Measurements from ENCODE around the gene FGR. TPM values are rescaled to one million over a fixed set of nuclear protein-coding genes. Genes with fewer than 3 reads are reported as not detected.

Gene FGR
- total RNA-seq, 1 donor from 2014 or later, result not detected

- Mint-ChIP-seq H3K4me1 (ENCODE audit: low read depth) (peaks cover 40% of the 10 kb centered on the region), H3K9me3 (ENCODE audit: low read depth) (no peaks in the 10 kb centered on the region), H3K36me3 (ENCODE audit: low read depth) (no peaks in the 10 kb centered on the region), H3K27ac (ENCODE audit: unreplicated experiment) (peak overlapping the region; percentile 80), H3K4me3 (ENCODE audit: unreplicated experiment) (no peak overlapping the region), H3K27me3 (ENCODE audit: low read depth) (no peaks in the 10 kb centered on the region)
- no peak for DNase-seq (ENCODE audit: low spot score)
- TF ChIP-seq, protein P1, sequence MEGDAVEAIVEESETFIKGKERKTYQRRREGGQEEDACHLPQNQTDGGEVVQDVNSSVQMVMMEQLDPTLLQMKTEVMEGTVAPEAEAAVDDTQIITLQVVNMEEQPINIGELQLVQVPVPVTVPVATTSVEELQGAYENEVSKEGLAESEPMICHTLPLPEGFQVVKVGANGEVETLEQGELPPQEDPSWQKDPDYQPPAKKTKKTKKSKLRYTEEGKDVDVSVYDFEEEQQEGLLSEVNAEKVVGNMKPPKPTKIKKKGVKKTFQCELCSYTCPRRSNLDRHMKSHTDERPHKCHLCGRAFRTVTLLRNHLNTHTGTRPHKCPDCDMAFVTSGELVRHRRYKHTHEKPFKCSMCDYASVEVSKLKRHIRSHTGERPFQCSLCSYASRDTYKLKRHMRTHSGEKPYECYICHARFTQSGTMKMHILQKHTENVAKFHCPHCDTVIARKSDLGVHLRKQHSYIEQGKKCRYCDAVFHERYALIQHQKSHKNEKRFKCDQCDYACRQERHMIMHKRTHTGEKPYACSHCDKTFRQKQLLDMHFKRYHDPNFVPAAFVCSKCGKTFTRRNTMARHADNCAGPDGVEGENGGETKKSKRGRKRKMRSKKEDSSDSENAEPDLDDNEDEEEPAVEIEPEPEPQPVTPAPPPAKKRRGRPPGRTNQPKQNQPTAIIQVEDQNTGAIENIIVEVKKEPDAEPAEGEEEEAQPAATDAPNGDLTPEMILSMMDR (IDR thresholded peaks at IDR 0.05), result peak; percentile 14
Observed at GRCh38 chr1:27589841-27590426, 45.1 kb downstream of the FGR start.

DNA sequence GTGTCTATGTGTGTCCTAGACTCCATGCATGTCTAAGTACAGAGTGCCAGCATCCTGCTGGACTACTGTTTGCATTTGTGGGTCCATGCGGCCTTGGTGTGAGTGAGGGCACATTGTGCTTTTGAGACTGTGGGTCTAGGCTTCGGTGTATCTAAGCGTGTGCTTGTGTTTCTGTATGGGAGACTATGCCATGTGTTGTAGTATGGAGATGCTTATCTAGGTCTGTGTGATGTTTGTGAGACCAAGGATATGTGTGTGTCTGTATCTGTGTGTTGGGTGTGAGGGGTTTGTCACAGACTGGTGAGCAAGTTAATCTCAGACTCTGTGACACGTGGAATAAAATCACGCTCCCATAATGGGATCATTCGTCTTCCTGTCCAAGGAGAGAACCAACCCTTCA is 45.5 kb downstream of the FGR start:
- no peak overlapping the region for H3K27ac Mint-ChIP-seq (ENCODE audit: unreplicated experiment)
- no peaks in the 10 kb centered on the region for H3K9me3 Mint-ChIP-seq (ENCODE audit: low read depth)
- no peak overlapping the region for H3K4me3 Mint-ChIP-seq (ENCODE audit: unreplicated experiment)
- no peaks in the 10 kb centered on the region for H3K36me3 Mint-ChIP-seq (ENCODE audit: low read depth)
- no peaks in the 10 kb centered on the region for H3K27me3 Mint-ChIP-seq (ENCODE audit: low read depth)
- TF ChIP-seq, protein P1 (IDR thresholded peaks at IDR 0.05), result no peak
- no peak for DNase-seq (ENCODE audit: low spot score)
- H3K4me1 Mint-ChIP-seq (ENCODE audit: low read depth), result peaks cover 41% of the 10 kb centered on the region

GRCh38 chr1:27588256-27589232 is 46.4 kb downstream of the FGR start:
- TF ChIP-seq, protein P1 (IDR thresholded peaks at IDR 0.05), result no peak
- Mint-ChIP-seq H3K27ac (ENCODE audit: unreplicated experiment) (no peak overlapping the region), H3K4me3 (ENCODE audit: unreplicated experiment) (no peak overlapping the region), H3K27me3 (ENCODE audit: low read depth) (no peaks in the 10 kb centered on the region), H3K9me3 (ENCODE audit: low read depth) (no peaks in the 10 kb centered on the region), H3K36me3 (ENCODE audit: low read depth) (no peaks in the 10 kb centered on the region), H3K4me1 (ENCODE audit: low read depth) (peaks cover 49% of the 10 kb centered on the region)
- DNase-seq (ENCODE audit: low spot score), result no peak

GRCh38 chr1:27585684-27586083 is 49.3 kb downstream of the FGR start:
- peaks cover 50% of the 10 kb centered on the region for H3K4me1 Mint-ChIP-seq (ENCODE audit: low read depth)
- H3K36me3 Mint-ChIP-seq (ENCODE audit: low read depth), result peaks cover 6% of the 10 kb centered on the region
- no peak overlapping the region for H3K4me3 Mint-ChIP-seq (ENCODE audit: unreplicated experiment)
- no peak for DNase-seq (ENCODE audit: low spot score)
- TF ChIP-seq, protein P1 (IDR thresholded peaks at IDR 0.05), result no peak
- H3K27me3 Mint-ChIP-seq (ENCODE audit: low read depth), result no peaks in the 10 kb centered on the region
- H3K9me3 Mint-ChIP-seq (ENCODE audit: low read depth), result no peaks in the 10 kb centered on the region
- no peak overlapping the region for H3K27ac Mint-ChIP-seq (ENCODE audit: unreplicated experiment)

DNA sequence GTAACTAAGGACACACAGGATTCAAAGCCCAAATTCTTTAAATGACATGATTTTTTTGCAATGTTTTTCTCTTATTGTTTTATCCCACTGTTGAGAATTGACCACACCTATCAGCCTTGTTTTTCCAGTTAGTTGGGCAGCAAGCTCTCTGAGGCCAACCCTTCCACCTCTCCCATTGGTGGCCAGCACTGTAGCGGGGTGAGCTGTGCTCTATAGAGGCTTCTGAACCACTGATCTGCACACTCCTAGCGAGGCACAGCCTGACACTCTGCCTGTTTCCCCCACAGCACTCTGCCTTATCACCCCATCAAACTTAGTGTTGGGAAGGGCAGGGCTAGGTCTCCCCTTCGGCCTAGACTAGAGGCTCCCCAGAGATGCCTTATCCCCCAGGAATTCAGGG is 50.5 kb downstream of the FGR start:
- Mint-ChIP-seq H3K4me3 (ENCODE audit: unreplicated experiment) (no peak overlapping the region), H3K9me3 (ENCODE audit: low read depth) (no peaks in the 10 kb centered on the region), H3K4me1 (ENCODE audit: low read depth) (peaks cover 49% of the 10 kb centered on the region), H3K27me3 (ENCODE audit: low read depth) (no peaks in the 10 kb centered on the region), H3K36me3 (ENCODE audit: low read depth) (peaks cover 6% of the 10 kb centered on the region), H3K27ac (ENCODE audit: unreplicated experiment) (no peak overlapping the region)
- TF ChIP-seq, protein P1 (IDR thresholded peaks at IDR 0.05), result no peak
- DNase-seq (ENCODE audit: low spot score), result no peak

Data from chondrocyte (in vitro differentiated cells).